HepG2 (cell line): ENCODE data around the gene C13orf46. TPM values are rescaled to one million over a fixed set of nuclear protein-coding genes. Genes with fewer than 3 reads are reported as not detected.

Experiments
- ATAC-seq: fragments of 200-7000 bp; cut with Tn5 transposase; 3 replicates; pipeline ENCODE4 v1.9.1; 2020; ENCODE audit warnings: mild to moderate bottlenecking, moderate library complexity
- BruUV-seq: library from RNA; stranded (reverse); fragments of 400-500 nt; replicated peaks from 2 replicates; lab custom pipeline; 2021; lab: Mats Ljungman, UMichigan
- CTCF ChIA-PET: fragments of 300-600 bp; formaldehyde crosslinking; extraction: SDS; loops from one replicate; lab custom pipeline; 2021; ENCODE audit warnings: low total read pairs, inconsistent platforms, low intra/inter-chr PET ratio; lab: Yijun Ruan, JAX
- POLR2A ChIA-PET: fragments of 350-600 bp; sonication (Branson Sonifier 250); formaldehyde crosslinking; loops from one replicate; lab custom pipeline; 2020; ENCODE audit warnings: antibody characterized with exemption, inconsistent platforms; lab: Yijun Ruan, JAX
- DNase-seq: peaks from one replicate; pipeline ENCODE4 v3.0.0-alpha.2; 2015; ENCODE audit warnings: low spot score
- FAIRE-seq: peaks from 3 replicates; lab custom pipeline; 2011; peaks lifted over from hg19 to GRCh38; lab: Jason Lieb, UNC
- H2AFZ ChIP-seq: one replicate; pipeline ENCODE4 v1.6.1; 2011; ENCODE audit warnings: low read length, inconsistent platforms
- H3K27ac ChIP-seq: fragments of 300-600 bp; 3 replicates; pipeline ENCODE4 v1.8.0; 2011; ENCODE audit warnings: mixed run types, mild to moderate bottlenecking, mixed read lengths, low read length, inconsistent platforms; ENCODE audit not compliant: insufficient read depth; ENCODE audit errors: extremely low read length
- H3K27me3 ChIP-seq, 2 experiments: fragments of 200-600 bp in 1 of 2; 2 replicates in 1 of 2; 3 replicates in 1 of 2; pipeline versions ENCODE4 v1.6.0 to v1.8.0; 2011; ENCODE audit warnings: low read length in 2 of 2, mild to moderate bottlenecking in 2 of 2, moderate library complexity in 2 of 2, inconsistent platforms in 1 of 2; ENCODE audit not compliant: insufficient read depth in 2 of 2, control insufficient read depth in 1 of 2
- H3K36me3 ChIP-seq, 2 experiments: fragments of 200-600 bp in 1 of 2; replicated peaks in 1 of 2; 2 replicates in 1 of 2; 3 replicates in 1 of 2; pipeline versions ENCODE4 v1.5.1 to v1.8.0; 2011; ENCODE audit warnings: low read length in 2 of 2, inconsistent platforms in 1 of 2; ENCODE audit not compliant: insufficient read depth in 2 of 2, control insufficient read depth in 1 of 2
- H3K4me1 ChIP-seq: 2 replicates; pipeline ENCODE4 v1.5.1; 2012; ENCODE audit warnings: low read length, inconsistent platforms; ENCODE audit not compliant: insufficient read depth
- H3K4me2 ChIP-seq: 2 replicates; pipeline ENCODE4 v1.6.0; 2011; ENCODE audit warnings: low read depth, low read length, inconsistent platforms
- H3K4me3 ChIP-seq, 3 experiments: fragments of 200-600 bp in 1 of 3; sonication (generic), shearing (Covaris generic) in 1 of 3; replicated peaks in 1 of 3; 2 replicates each; pipeline ENCODE4 v1.5.1; 2011 to 2016; ENCODE audit warnings: low read length in 3 of 3, inconsistent platforms in 2 of 3, low read depth in 2 of 3, mild to moderate bottlenecking in 2 of 3, control low read depth in 1 of 3, mixed read lengths in 1 of 3; ENCODE audit not compliant: insufficient read depth in 1 of 3
- H3K79me2 ChIP-seq: one replicate; pipeline ENCODE4 v1.6.1; 2011; ENCODE audit warnings: low read length, inconsistent platforms; ENCODE audit not compliant: insufficient read depth
- H3K9ac ChIP-seq: 2 replicates; pipeline ENCODE4 v1.6.0; 2011; ENCODE audit warnings: mild to moderate bottlenecking, low read depth, low read length, inconsistent platforms; ENCODE audit not compliant: insufficient read depth
- H3K9me3 ChIP-seq: 2 replicates; pipeline ENCODE4 v1.5.1; 2012; ENCODE audit warnings: mild to moderate bottlenecking, low read length
- H4K20me1 ChIP-seq: 2 replicates; pipeline ENCODE4 v1.6.0; 2011; ENCODE audit warnings: inconsistent platforms, mild to moderate bottlenecking, low read length, moderate library complexity; ENCODE audit not compliant: insufficient read depth
- DR1 ChIP-seq: sonication (generic); formaldehyde crosslinking; IDR thresholded peaks from 2 replicates; pipeline ENCODE4 v1.8.0; 2021; ENCODE audit warnings: mild to moderate bottlenecking, missing genetic modification reagents, inconsistent platforms
- E2F5 ChIP-seq: sonication (generic); formaldehyde crosslinking; conservative IDR thresholded peaks from 2 replicates; pipeline ENCODE4 v1.4.0; 2020; ENCODE audit warnings: missing genetic modification reagents
- EEA1 ChIP-seq: sonication (generic); formaldehyde crosslinking; IDR thresholded peaks from 2 replicates; pipeline ENCODE4 v1.5.1; 2020; ENCODE audit warnings: mild to moderate bottlenecking, missing genetic modification reagents, borderline replicate concordance
- NFIC ChIP-seq: IDR thresholded peaks from 2 replicates; pipeline ENCODE4 v1.6.1; 2012; ENCODE audit warnings: mild to moderate bottlenecking, low read length, inconsistent platforms
- PCBP2 ChIP-seq: fragments of 200-400 bp; formaldehyde crosslinking; optimal IDR thresholded peaks from 2 replicates; pipeline ENCODE3; 2018; ENCODE audit warnings: low read length, low read depth; ENCODE audit not compliant: poor library complexity, severe bottlenecking
- THYN1 ChIP-seq: sonication (generic); formaldehyde crosslinking; IDR thresholded peaks from 2 replicates; pipeline ENCODE4 v1.8.1; 2023; ENCODE audit warnings: low read depth, mild to moderate bottlenecking, moderate library complexity, missing genetic modification reagents, borderline replicate concordance
- YEATS2 ChIP-seq: sonication (generic); formaldehyde crosslinking; IDR thresholded peaks from 2 replicates; pipeline ENCODE4 v1.4.0; 2020; ENCODE audit warnings: missing genetic modification reagents, borderline replicate concordance
- ZFP36 ChIP-seq: fragments of 150-350 bp; IDR thresholded peaks from 2 replicates; pipeline ENCODE4 v1.6.1; 2018; ENCODE audit warnings: borderline replicate concordance, low read length, low read depth; ENCODE audit not compliant: partially characterized antibody
- ZNF552 ChIP-seq: sonication (generic); formaldehyde crosslinking; IDR thresholded peaks from 2 replicates; pipeline ENCODE4 v1.9.0; 2022; ENCODE audit warnings: missing genetic modification reagents, mild to moderate bottlenecking, borderline replicate concordance
- WGBS: methylation state at CpG from one replicate; pipeline ENCODE4 v1.1.6; 2017; ENCODE audit warnings: low lambda C conversion rate; 5-methylcytosine and 5-hydroxymethylcytosine counted together
- in situ Hi-C: cut with HindIII; loops from 2 replicates; pipeline ENCODE4 v1.10.0; 2017; ENCODE audit warnings: low pct_unique_long_range_greater_than_20kb; ENCODE audit not compliant: extremely low pct_ligation_motif_present
- intact Hi-C: fragments of 100-400 bp; cut with micrococcal nuclease; formaldehyde crosslinking; loops from one replicate; pipeline ENCODE4 v1.10.0; 2022; ENCODE audit not compliant: unreplicated experiment
- polyA plus RNA-seq, 8 experiments: library from polyadenylated mRNA; depleted of rRNA in 3 of 8; stranded (reverse) in 7 of 8; unstranded in 1 of 8; fragments of >200 nt; fragmentation: Illumina TruSeq in 4 of 8; extraction: Trizol in 4 of 8; gene quantifications; 2 replicates each; pipeline versions ENCODE4 v1.2.1 to v1.2.3, GENCODE V29; 2011 to 2016; ENCODE audit warnings: low read depth in 4 of 8, missing spikeins in 1 of 8, mixed read lengths in 1 of 8; ENCODE audit not compliant: insufficient read depth in 1 of 8
- total RNA-seq, 5 experiments: library from RNA; depleted of rRNA; stranded (reverse); fragments of >200 nt; fragmentation: Illumina TruSeq; extraction: Trizol; gene quantifications; 2 replicates each; pipeline ENCODE4 v1.2.3, GENCODE V29; 2016; ENCODE audit warnings: low read depth in 1 of 5
- TF ChIP-seq, protein P1 (sequence below): sonication (generic); formaldehyde crosslinking; IDR thresholded peaks from 2 replicates; pipeline ENCODE4 v1.8.0; 2022; ENCODE audit warnings: missing genetic modification reagents, mild to moderate bottlenecking, moderate library complexity, borderline replicate concordance
- TF ChIP-seq, protein P2 (sequence below): sonication (generic); formaldehyde crosslinking; IDR thresholded peaks from 2 replicates; pipeline ENCODE4 v1.5.1; 2020; ENCODE audit warnings: mild to moderate bottlenecking, missing genetic modification reagents, borderline replicate concordance
- TF ChIP-seq, protein P3 (sequence below): sonication (generic); formaldehyde crosslinking; IDR thresholded peaks from 2 replicates; pipeline ENCODE4 v1.4.0; 2020; ENCODE audit warnings: missing genetic modification reagents, borderline replicate concordance

The C13orf46 gene
- total and polyA plus RNA-seq, 2 of the 13 experiments (the other 11 are each of a cell fraction or from before 2014, with no cell fraction given) = 0.01 TPM; not detected in 1

DNA sequence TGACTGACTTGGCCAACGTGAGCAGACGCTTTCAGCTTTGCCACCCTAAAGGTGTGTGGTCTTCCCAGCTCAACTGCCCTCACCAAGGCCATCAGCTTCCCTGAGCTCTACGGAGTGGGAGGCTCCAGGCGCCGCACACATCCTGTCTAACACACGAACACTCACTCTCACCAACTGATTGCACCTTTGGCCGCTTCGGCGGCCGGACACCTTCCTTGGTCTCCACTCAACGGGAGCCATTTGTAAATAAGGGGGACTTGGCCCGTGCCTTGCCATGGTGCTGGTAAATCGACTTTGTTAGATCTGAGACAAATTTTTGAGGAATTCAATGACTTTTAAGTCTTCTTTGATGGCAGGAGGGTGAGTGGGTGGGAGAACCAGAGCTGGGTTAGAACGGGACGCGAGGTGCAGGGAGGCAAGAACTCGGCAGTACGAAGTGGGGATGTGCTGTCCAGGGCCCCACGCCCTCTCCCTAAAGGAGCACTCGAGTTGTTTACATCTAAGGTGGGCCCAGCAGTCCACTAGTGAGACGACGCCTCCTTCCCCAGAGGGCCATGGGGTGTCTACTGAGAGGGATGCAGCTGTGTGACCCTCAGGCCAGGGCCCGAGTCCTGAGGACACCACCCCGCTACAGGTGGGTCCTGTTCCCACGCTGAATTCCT is 4.4 kb downstream of the C13orf46 start (continued):
- TF ChIP-seq, protein P1, sequence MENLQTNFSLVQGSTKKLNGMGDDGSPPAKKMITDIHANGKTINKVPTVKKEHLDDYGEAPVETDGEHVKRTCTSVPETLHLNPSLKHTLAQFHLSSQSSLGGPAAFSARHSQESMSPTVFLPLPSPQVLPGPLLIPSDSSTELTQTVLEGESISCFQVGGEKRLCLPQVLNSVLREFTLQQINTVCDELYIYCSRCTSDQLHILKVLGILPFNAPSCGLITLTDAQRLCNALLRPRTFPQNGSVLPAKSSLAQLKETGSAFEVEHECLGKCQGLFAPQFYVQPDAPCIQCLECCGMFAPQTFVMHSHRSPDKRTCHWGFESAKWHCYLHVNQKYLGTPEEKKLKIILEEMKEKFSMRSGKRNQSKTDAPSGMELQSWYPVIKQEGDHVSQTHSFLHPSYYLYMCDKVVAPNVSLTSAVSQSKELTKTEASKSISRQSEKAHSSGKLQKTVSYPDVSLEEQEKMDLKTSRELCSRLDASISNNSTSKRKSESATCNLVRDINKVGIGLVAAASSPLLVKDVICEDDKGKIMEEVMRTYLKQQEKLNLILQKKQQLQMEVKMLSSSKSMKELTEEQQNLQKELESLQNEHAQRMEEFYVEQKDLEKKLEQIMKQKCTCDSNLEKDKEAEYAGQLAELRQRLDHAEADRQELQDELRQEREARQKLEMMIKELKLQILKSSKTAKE = no peak
- TF ChIP-seq ZNF552 (no peak), THYN1 (CRISPR knock-in tag) (no peak), E2F5 (no peak), DR1 (CRISPR knock-in tag) (no peak), PCBP2 (no peak)

- no peak for FAIRE-seq
- Histone ChIP-seq H3K27me3 (peaks cover 10 to 37% of the 10 kb centered on the region in 2 experiments), H3K9me3 (peaks cover 11% of the 10 kb centered on the region), H3K79me2 (no peaks in the 10 kb centered on the region), H3K27ac (no peak overlapping the region), H3K4me3 (no peak overlapping the region), H2AFZ (no peak overlapping the region), H3K4me2 (no peak overlapping the region), H3K9ac (no peak overlapping the region), H4K20me1 (no peaks in the 10 kb centered on the region), H3K36me3 (no peaks in the 10 kb centered on the region), H3K4me1 (no peaks in the 10 kb centered on the region)
- no peak for DNase-seq
- BruUV-seq = no TSS peak
- CTCF ChIA-PET = no interaction called here
- intact Hi-C loops = no loop called here
- in situ Hi-C loops = no loop called here
- 38% methylated on average over 14 of the region's 17 CpGs for WGBS
- peak; percentile 19; the same call in 1 of the 3 replicates for ATAC-seq
- POLR2A ChIA-PET = no interaction called here
- TF ChIP-seq, protein P2, sequence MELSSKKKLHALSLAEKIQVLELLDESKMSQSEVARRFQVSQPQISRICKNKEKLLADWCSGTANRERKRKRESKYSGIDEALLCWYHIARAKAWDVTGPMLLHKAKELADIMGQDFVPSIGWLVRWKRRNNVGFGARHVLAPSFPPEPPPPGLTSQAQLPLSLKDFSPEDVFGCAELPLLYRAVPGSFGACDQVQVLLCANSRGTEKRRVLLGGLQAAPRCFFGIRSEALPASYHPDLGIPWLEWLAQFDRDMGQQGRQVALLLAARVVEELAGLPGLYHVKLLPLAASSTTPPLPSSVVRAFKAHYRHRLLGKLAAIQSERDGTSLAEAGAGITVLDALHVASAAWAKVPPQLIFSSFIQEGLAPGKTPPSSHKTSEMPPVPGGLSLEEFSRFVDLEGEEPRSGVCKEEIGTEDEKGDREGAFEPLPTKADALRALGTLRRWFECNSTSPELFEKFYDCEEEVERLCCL (CRISPR knock-in tag) = no peak
- TF ChIP-seq ZFP36 (no peak), EEA1 (CRISPR knock-in tag) (no peak), YEATS2 (CRISPR knock-in tag) (no peak), NFIC (no peak)
- TF ChIP-seq, protein P3, sequence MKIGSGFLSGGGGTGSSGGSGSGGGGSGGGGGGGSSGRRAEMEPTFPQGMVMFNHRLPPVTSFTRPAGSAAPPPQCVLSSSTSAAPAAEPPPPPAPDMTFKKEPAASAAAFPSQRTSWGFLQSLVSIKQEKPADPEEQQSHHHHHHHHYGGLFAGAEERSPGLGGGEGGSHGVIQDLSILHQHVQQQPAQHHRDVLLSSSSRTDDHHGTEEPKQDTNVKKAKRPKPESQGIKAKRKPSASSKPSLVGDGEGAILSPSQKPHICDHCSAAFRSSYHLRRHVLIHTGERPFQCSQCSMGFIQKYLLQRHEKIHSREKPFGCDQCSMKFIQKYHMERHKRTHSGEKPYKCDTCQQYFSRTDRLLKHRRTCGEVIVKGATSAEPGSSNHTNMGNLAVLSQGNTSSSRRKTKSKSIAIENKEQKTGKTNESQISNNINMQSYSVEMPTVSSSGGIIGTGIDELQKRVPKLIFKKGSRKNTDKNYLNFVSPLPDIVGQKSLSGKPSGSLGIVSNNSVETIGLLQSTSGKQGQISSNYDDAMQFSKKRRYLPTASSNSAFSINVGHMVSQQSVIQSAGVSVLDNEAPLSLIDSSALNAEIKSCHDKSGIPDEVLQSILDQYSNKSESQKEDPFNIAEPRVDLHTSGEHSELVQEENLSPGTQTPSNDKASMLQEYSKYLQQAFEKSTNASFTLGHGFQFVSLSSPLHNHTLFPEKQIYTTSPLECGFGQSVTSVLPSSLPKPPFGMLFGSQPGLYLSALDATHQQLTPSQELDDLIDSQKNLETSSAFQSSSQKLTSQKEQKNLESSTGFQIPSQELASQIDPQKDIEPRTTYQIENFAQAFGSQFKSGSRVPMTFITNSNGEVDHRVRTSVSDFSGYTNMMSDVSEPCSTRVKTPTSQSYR (CRISPR knock-in tag) = no peak
These were observed 5.2 kb downstream of the C13orf46 start for GRCh38 chr13:113968463-113969310.
